Mesenchymal stem cell (in vitro differentiated cells and primary cell): ENCODE data around the gene HSD17B3.

ENCODE experiments used
- DNase-seq: peaks from one replicate; pipeline ENCODE4 v3.0.0-alpha.2; 2013
- H2AFZ ChIP-seq: one replicate; pipeline ENCODE4 v1.6.1; 2013; ENCODE audit warnings: low read depth, mild to moderate bottlenecking, control low read depth, inconsistent platforms, low read length, moderate library complexity
- H2AK5ac ChIP-seq: 2 replicates; pipeline ENCODE4 v1.6.1; 2013; ENCODE audit warnings: low read length, moderate library complexity, mild to moderate bottlenecking, inconsistent platforms; ENCODE audit not compliant: severe bottlenecking
- H2BK120ac ChIP-seq: one replicate; pipeline ENCODE4 v1.6.1; 2013; ENCODE audit warnings: low read depth, mild to moderate bottlenecking, inconsistent platforms, low read length, moderate library complexity
- H2BK12ac ChIP-seq, 2 experiments: one replicate each; pipeline ENCODE4 v1.6.1; 2013; ENCODE audit warnings: inconsistent platforms in 2 of 2, low read length in 2 of 2, mild to moderate bottlenecking in 2 of 2, moderate library complexity in 2 of 2, control low read depth in 1 of 2
- H2BK15ac ChIP-seq: one replicate; pipeline ENCODE4 v1.6.1; 2013; ENCODE audit warnings: mild to moderate bottlenecking, low read depth, inconsistent platforms; ENCODE audit not compliant: poor library complexity, severe bottlenecking
- H2BK5ac ChIP-seq: 2 replicates; pipeline ENCODE4 v1.6.1; 2013; ENCODE audit warnings: low read depth, mild to moderate bottlenecking, low read length, control low read depth, inconsistent platforms; ENCODE audit not compliant: poor library complexity, severe bottlenecking
- H3K14ac ChIP-seq, 2 experiments: one replicate each; pipeline ENCODE4 v1.6.1; 2013; ENCODE audit warnings: inconsistent platforms in 2 of 2, low read length in 2 of 2, control low read depth in 1 of 2, mild to moderate bottlenecking in 1 of 2, moderate library complexity in 1 of 2
- H3K18ac ChIP-seq, 2 experiments: one replicate each; pipeline ENCODE4 v1.6.1; 2013; ENCODE audit warnings: inconsistent platforms in 2 of 2, low read length in 2 of 2, control low read depth in 1 of 2, low read depth in 1 of 2, mild to moderate bottlenecking in 1 of 2
- H3K23ac ChIP-seq, 2 experiments: one replicate each; pipeline ENCODE4 v1.6.1; 2013; ENCODE audit warnings: inconsistent platforms in 2 of 2, low read length in 2 of 2, mild to moderate bottlenecking in 2 of 2, moderate library complexity in 2 of 2, control low read depth in 1 of 2
- H3K27ac ChIP-seq: 2 replicates; pipeline ENCODE4 v1.5.1; 2013; ENCODE audit warnings: mild to moderate bottlenecking, moderate library complexity, low read length, control low read depth, inconsistent platforms; ENCODE audit not compliant: poor library complexity, severe bottlenecking
- H3K27me3 ChIP-seq, 2 experiments: 2 replicates each; pipeline versions ENCODE4 v1.6.1 to v1.7.0; 2013; ENCODE audit warnings: low read length in 2 of 2, mild to moderate bottlenecking in 2 of 2, moderate library complexity in 2 of 2, control low read depth in 1 of 2, inconsistent platforms in 1 of 2; ENCODE audit not compliant: control insufficient read depth in 1 of 2, insufficient read depth in 1 of 2
- H3K36me3 ChIP-seq, 2 experiments: 2 replicates each; pipeline versions ENCODE4 v1.6.1 to v1.7.0; 2013; ENCODE audit warnings: low read length in 2 of 2, control low read depth in 1 of 2, inconsistent platforms in 1 of 2, low read depth in 1 of 2, mild to moderate bottlenecking in 1 of 2; ENCODE audit not compliant: insufficient read depth in 2 of 2, control insufficient read depth in 1 of 2
- H3K4ac ChIP-seq, 2 experiments: one replicate each; pipeline ENCODE4 v1.6.1; 2013; ENCODE audit warnings: inconsistent platforms in 2 of 2, low read length in 2 of 2, mild to moderate bottlenecking in 2 of 2, moderate library complexity in 2 of 2, control low read depth in 1 of 2, low read depth in 1 of 2
- H3K4me1 ChIP-seq: 2 replicates; pipeline ENCODE4 v1.6.1; 2013; ENCODE audit warnings: low read depth, low read length, control low read depth; ENCODE audit not compliant: control insufficient read depth, insufficient read depth
- H3K4me2 ChIP-seq: 2 replicates; pipeline ENCODE4 v1.6.1; 2013; ENCODE audit warnings: low read length, mild to moderate bottlenecking, inconsistent platforms; ENCODE audit not compliant: poor library complexity, severe bottlenecking
- H3K4me3 ChIP-seq, 2 experiments: 2 replicates each; pipeline versions ENCODE4 v1.5.1 to v1.7.0; 2013; ENCODE audit warnings: low read length in 2 of 2, mild to moderate bottlenecking in 2 of 2, control low read depth in 1 of 2, low read depth in 1 of 2; ENCODE audit not compliant: insufficient read depth in 1 of 2
- H3K79me1 ChIP-seq: replicated peaks from 2 replicates; pipeline ENCODE4 v1.6.1; 2013; ENCODE audit warnings: mild to moderate bottlenecking, control low read depth, low read length, inconsistent platforms; ENCODE audit not compliant: poor library complexity, severe bottlenecking
- H3K9ac ChIP-seq: 2 replicates; pipeline ENCODE4 v1.7.0; 2013; ENCODE audit warnings: mild to moderate bottlenecking, low read length, moderate library complexity
- H3K9me3 ChIP-seq: 2 replicates; pipeline ENCODE4 v1.7.0; 2013; ENCODE audit warnings: mild to moderate bottlenecking, low read length; ENCODE audit not compliant: control insufficient read depth
- H4K8ac ChIP-seq: one replicate; pipeline ENCODE4 v1.6.1; 2013; ENCODE audit warnings: inconsistent platforms, mild to moderate bottlenecking, low read length, moderate library complexity
- H4K91ac ChIP-seq: one replicate; pipeline ENCODE4 v1.6.1; 2013; ENCODE audit warnings: mild to moderate bottlenecking, low read length, inconsistent platforms
- WGBS: methylation state at CpG from one replicate; pipeline ENCODE4 v1.1.7; 2013; ENCODE audit warnings: mixed read lengths; 5-methylcytosine and 5-hydroxymethylcytosine counted together

The HSD17B3 gene

DNA sequence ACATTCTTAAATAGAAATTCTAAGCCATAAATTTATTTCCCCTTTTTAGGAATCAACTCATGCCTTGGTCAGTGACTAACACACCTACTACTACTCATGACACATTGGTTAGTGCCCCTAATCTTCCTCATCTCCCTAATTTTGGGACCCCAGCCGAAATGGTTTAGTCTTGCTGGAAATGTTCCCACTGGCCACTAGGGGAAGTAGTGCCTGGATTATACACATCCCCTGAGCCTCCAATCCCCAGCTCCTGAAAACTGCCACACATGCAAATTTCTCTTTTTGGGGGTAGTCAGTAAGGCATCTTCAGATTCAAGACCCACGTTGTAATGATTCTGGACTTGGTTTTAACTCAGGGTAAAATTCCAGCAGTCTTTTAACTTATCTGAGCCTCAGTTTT lies 79.8 kb downstream of the HSD17B3 start:
- Histone ChIP-seq H3K23ac (no peak overlapping the region), H3K4me3 (no peak overlapping the region), H3K4ac (no peak overlapping the region), H3K9ac (no peak overlapping the region), H2AFZ (no peak overlapping the region), H4K8ac (no peak overlapping the region), H3K27ac (no peak overlapping the region), H2BK120ac (no peak overlapping the region), H2AK5ac (no peak overlapping the region), H3K14ac (no peak overlapping the region), H3K4me1 (peaks cover 9% of the 10 kb centered on the region), H3K36me3 (no peaks in the 10 kb centered on the region), H3K18ac (no peak overlapping the region), H2BK12ac (no peak overlapping the region), H2BK15ac (no peak overlapping the region), H3K79me1 (no peaks in the 10 kb centered on the region), H2BK5ac (no peak overlapping the region), H3K4me2 (no peak overlapping the region), H3K9me3 (peaks cover 6% of the 10 kb centered on the region), H4K91ac (no peak overlapping the region), H3K27me3 (peaks cover 5 to 17% of the 10 kb centered on the region in 2 experiments)
- WGBS: 64% methylated on average over 2 of the region's 2 CpGs
- DNase-seq: peak; percentile 12

DNA sequence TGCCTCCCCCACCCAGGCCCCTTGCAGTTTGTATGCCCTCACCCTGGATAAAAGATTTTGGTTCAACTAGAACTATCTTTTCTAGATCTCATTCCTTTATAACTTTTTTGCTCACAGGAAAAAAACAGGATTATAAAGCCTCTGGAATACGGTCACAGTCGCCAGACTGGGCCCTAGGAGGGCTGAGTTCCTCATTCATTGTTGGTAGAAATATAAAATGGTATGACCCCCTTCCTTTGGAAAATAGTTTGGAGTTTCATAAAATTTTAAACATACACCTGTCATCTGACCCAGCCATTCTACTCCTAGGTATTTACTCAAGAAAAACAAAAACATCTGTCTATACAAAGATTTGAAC lies 82.1 kb downstream of the HSD17B3 start:
- H4K91ac ChIP-seq: no peak overlapping the region
- no peak for DNase-seq
- no peak overlapping the region for H3K14ac ChIP-seq
- no peak overlapping the region for H3K23ac ChIP-seq
- no peak overlapping the region for H3K4me2 ChIP-seq
- no peak overlapping the region for H2BK12ac ChIP-seq
- no peak overlapping the region for H3K4me3 ChIP-seq
- H2AFZ ChIP-seq: no peak overlapping the region
- H3K4ac ChIP-seq: no peak overlapping the region
- peaks cover 9% of the 10 kb centered on the region for H3K4me1 ChIP-seq
- no peak overlapping the region for H3K18ac ChIP-seq
- no peak overlapping the region for H4K8ac ChIP-seq
- no peak overlapping the region for H2BK15ac ChIP-seq
- H3K36me3 ChIP-seq: no peaks in the 10 kb centered on the region
- no peak overlapping the region for H3K27ac ChIP-seq
- no peak overlapping the region for H2BK5ac ChIP-seq
- WGBS: 100% methylated on average over 1 of the region's 2 CpGs
- no peak overlapping the region for H2AK5ac ChIP-seq
- no peak overlapping the region for H2BK120ac ChIP-seq
- peaks cover 6% of the 10 kb centered on the region for H3K9me3 ChIP-seq
- H3K9ac ChIP-seq: no peak overlapping the region
- peaks cover 25 to 39% of the 10 kb centered on the region in 2 experiments for H3K27me3 ChIP-seq
- H3K79me1 ChIP-seq: no peaks in the 10 kb centered on the region

DNA sequence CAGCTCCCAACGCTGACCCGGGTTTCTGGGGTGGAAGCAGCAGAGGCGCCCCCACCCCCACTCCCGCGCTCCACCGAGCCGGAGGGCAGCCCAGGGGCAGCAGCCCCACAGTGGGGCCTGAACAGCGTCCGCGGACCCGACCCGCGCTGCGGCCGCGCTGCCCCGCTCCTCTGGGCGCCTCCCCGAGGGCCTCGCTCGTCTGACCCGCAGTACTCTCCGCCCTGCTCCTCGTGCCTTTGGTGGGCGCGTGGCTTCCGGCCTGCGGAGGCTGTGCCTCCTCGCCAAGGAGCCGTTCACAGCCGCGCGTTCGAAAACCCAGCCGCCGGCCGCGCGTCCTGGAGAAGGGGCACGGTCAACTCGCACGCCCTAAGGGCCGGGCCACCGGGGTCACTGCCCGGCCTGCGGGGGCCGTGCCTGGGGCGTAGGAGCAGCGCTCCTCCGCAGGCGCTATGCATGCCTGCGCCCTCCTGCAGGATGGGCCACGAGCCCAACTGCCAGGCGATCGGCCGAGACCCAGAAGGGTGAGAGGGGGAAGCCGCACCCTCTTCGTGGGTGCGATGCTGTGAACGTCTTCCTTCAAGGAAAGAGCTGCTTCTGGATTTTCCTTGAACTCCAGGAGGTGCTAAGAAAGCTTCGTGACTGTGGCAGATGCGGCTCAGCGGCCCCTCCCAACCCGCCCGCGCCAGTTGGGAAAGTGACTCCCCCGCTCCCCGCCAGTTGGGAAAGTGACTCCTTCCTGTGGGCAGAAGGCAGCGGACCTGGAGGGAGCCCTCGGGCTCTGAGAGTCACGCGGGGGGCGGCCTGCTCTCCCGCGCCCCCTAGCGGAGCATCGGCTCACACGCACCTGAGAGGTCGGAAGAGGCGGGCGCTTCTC lies 82.7 kb downstream of the HSD17B3 start:
- Histone ChIP-seq H2AK5ac (no peak overlapping the region), H3K18ac (no peak overlapping the region), H2BK120ac (no peak overlapping the region), H3K27ac (no peak overlapping the region), H2BK15ac (no peak overlapping the region), H2BK12ac (peak overlapping the region in 1 of 2 experiments; percentile 39), H3K36me3 (no peaks in the 10 kb centered on the region), H3K14ac (no peak overlapping the region), H3K4me3 (peak overlapping the region in 1 of 2 experiments; percentile 61), H3K23ac (no peak overlapping the region), H2BK5ac (no peak overlapping the region), H3K9me3 (peaks cover 2% of the 10 kb centered on the region), H3K4me2 (no peak overlapping the region), H3K27me3 (peaks cover 31 to 45% of the 10 kb centered on the region in 2 experiments), H3K9ac (no peak overlapping the region), H4K91ac (peak overlapping the region; percentile 9), H4K8ac (no peak overlapping the region), H3K79me1 (no peaks in the 10 kb centered on the region), H3K4me1 (peaks cover 9% of the 10 kb centered on the region), H3K4ac (no peak overlapping the region), H2AFZ (no peak overlapping the region)
- 87% methylated on average over 81 of the region's 81 CpGs for WGBS
- no peak for DNase-seq

- no peak overlapping the region for H3K27ac ChIP-seq
- H3K4me3 ChIP-seq: peak overlapping the region; percentile 41 to 69
- peak overlapping the region; percentile 73 for H3K9ac ChIP-seq
- peaks cover 9% of the 10 kb centered on the region for H3K4me1 ChIP-seq
- peak overlapping the region; percentile 66 for H4K91ac ChIP-seq
- DNase-seq: peak; percentile 74
- 5% methylated on average over 43 of the region's 43 CpGs for WGBS
- no peaks in the 10 kb centered on the region for H3K9me3 ChIP-seq
- no peak overlapping the region for H2AK5ac ChIP-seq
- H3K27me3 ChIP-seq: peaks cover 35 to 45% of the 10 kb centered on the region in 2 experiments
- H3K4ac ChIP-seq: peak overlapping the region in 1 of 2 experiments; percentile 89
- peak overlapping the region; percentile 57 for H2BK120ac ChIP-seq
- H3K23ac ChIP-seq: no peak overlapping the region
- no peak overlapping the region for H2BK5ac ChIP-seq
- peak overlapping the region; percentile 19 for H4K8ac ChIP-seq
- peak overlapping the region; percentile 67 to 91 for H2BK12ac ChIP-seq
- H3K18ac ChIP-seq: peak overlapping the region; percentile 77 to 81
- no peaks in the 10 kb centered on the region for H3K36me3 ChIP-seq
- peak overlapping the region in 1 of 2 experiments; percentile 26 for H3K14ac ChIP-seq
- H3K79me1 ChIP-seq: no peaks in the 10 kb centered on the region
- H2AFZ ChIP-seq: peak overlapping the region; percentile 81
- H2BK15ac ChIP-seq: peak overlapping the region; percentile 94
- H3K4me2 ChIP-seq: peak overlapping the region; percentile 95
These were observed 84.0 kb downstream of the HSD17B3 start for GRCh38 chr9:96217754-96218693.
